WTC11 (cell line): ENCODE measurements around the gene GAP43. TPM values are rescaled to one million over a fixed set of nuclear protein-coding genes. Genes with fewer than 3 reads are reported as not detected.
A peak's percentile ranks its signal among the peaks of the same experiment; 100 is the strongest.

Experiments
- ATF1 ChIP-seq: sonication (generic); formaldehyde crosslinking; IDR thresholded peaks from 2 replicates; pipeline ENCODE4 v1.8.1; 2023; ENCODE audit warnings: mild to moderate bottlenecking, moderate library complexity, missing genetic modification reagents
- CBFB ChIP-seq: sonication (generic); formaldehyde crosslinking; IDR thresholded peaks from 2 replicates; pipeline ENCODE4 v1.8.1; 2022; ENCODE audit warnings: mild to moderate bottlenecking, low read depth, missing genetic modification reagents
- CDX4 ChIP-seq: fragments of 250-450 bp; sonication (Bioruptor Pico); IDR thresholded peaks from 2 replicates; pipeline ENCODE4 v1.9.0; 2021; ENCODE audit warnings: moderate library complexity, mild to moderate bottlenecking, inconsistent platforms, borderline replicate concordance
- CTCF ChIP-seq: fragments of 200-600 bp; IDR thresholded peaks from 2 replicates; pipeline ENCODE4 v1.8.0; 2022; ENCODE audit warnings: antibody characterized with exemption
- ETV6 ChIP-seq: sonication (generic); formaldehyde crosslinking; IDR thresholded peaks from 2 replicates; pipeline ENCODE4 v1.8.1; 2022; ENCODE audit warnings: mild to moderate bottlenecking, missing genetic modification reagents
- FOXP4 ChIP-seq: sonication (generic); formaldehyde crosslinking; IDR thresholded peaks from 2 replicates; pipeline ENCODE4 v1.8.0; 2022; ENCODE audit warnings: mild to moderate bottlenecking, missing genetic modification reagents
- MAX ChIP-seq: sonication (generic); formaldehyde crosslinking; IDR thresholded peaks from 2 replicates; pipeline ENCODE4 v1.8.0; 2022; ENCODE audit warnings: mild to moderate bottlenecking, missing genetic modification reagents
- NFE2L1 ChIP-seq: sonication (generic); formaldehyde crosslinking; IDR thresholded peaks from 2 replicates; pipeline ENCODE4 v1.8.1; 2023; ENCODE audit warnings: missing genetic modification reagents
- PRDM15 ChIP-seq: sonication (generic); formaldehyde crosslinking; IDR thresholded peaks from 2 replicates; pipeline ENCODE4 v1.8.0; 2022; ENCODE audit warnings: missing genetic modification reagents
- SMAD3 ChIP-seq: sonication (generic); formaldehyde crosslinking; IDR thresholded peaks from 2 replicates; pipeline ENCODE4 v1.8.0; 2022; ENCODE audit warnings: missing genetic modification reagents, mild to moderate bottlenecking, borderline replicate concordance
- SMAD4 ChIP-seq: sonication (generic); formaldehyde crosslinking; IDR thresholded peaks from 2 replicates; pipeline ENCODE4 v1.8.0; 2022; ENCODE audit warnings: mild to moderate bottlenecking, missing genetic modification reagents
- TEAD1 ChIP-seq: sonication (generic); formaldehyde crosslinking; IDR thresholded peaks from 2 replicates; pipeline ENCODE4 v1.8.0; 2022; ENCODE audit warnings: mild to moderate bottlenecking, missing genetic modification reagents
- ZNF232 ChIP-seq: sonication (generic); formaldehyde crosslinking; IDR thresholded peaks from 2 replicates; pipeline ENCODE4 v1.8.0; 2022; ENCODE audit warnings: mild to moderate bottlenecking, missing genetic modification reagents
- ZNF281 ChIP-seq: sonication (generic); formaldehyde crosslinking; IDR thresholded peaks from 2 replicates; pipeline ENCODE4 v1.8.0; 2023; ENCODE audit warnings: mild to moderate bottlenecking, missing genetic modification reagents
- ZNF396 ChIP-seq: fragments of 250-450 bp; sonication (Bioruptor Pico); IDR thresholded peaks from 2 replicates; pipeline ENCODE4 v1.8.0; 2021; ENCODE audit warnings: mild to moderate bottlenecking, moderate library complexity, borderline replicate concordance
- ZNF532 ChIP-seq: fragments of 250-450 bp; sonication (Bioruptor Pico); IDR thresholded peaks from 2 replicates; pipeline ENCODE4 v1.9.0; 2021; ENCODE audit warnings: mild to moderate bottlenecking, borderline replicate concordance
- total RNA-seq: library from RNA; stranded (reverse); gene quantifications from 3 replicates; pipeline ENCODE4 v1.2.3, GENCODE V29; 2021

The GAP43 gene
- total RNA-seq, 1 experiment from 2014 or later, result 19.9 TPM

GRCh38 chr3:115623044-115623868, at the start of gene GAP43 (continued):
- peak; percentile 69; the same call in 1 of the 2 replicates for TF ChIP-seq MAX (CRISPR knock-in tag)
- TF ChIP-seq CBFB (CRISPR knock-in tag), result no peak
- TF ChIP-seq SMAD3 (CRISPR knock-in tag), result peak; percentile 62; the same call in 1 of the 2 replicates
- TF ChIP-seq CTCF, result no peak
- 0 out of 2 replicates have a peak, but pooled peaks have one; percentile 64 for TF ChIP-seq ZNF232 (CRISPR knock-in tag)
- no peak for TF ChIP-seq ATF1 (CRISPR knock-in tag)
- TF ChIP-seq SMAD4 (CRISPR knock-in tag), result no peak
- TF ChIP-seq PRDM15, result no peak
- peak; percentile 36; the same call in 1 of the 2 replicates for TF ChIP-seq TEAD1
- TF ChIP-seq FOXP4 (CRISPR knock-in tag), result peak; percentile 82
- peak; percentile 75; the same call in 1 of the 2 replicates for TF ChIP-seq NFE2L1 (CRISPR knock-in tag)
- 0 out of 2 replicates have a peak, but pooled peaks have one; percentile 49 for TF ChIP-seq ZNF281
- peak; percentile 59; the same call in 1 of the 2 replicates for TF ChIP-seq ETV6
- TF ChIP-seq ZNF532 (CRISPR knock-in tag), result no peak
- no peak for TF ChIP-seq CDX4
- TF ChIP-seq ZNF396 (CRISPR knock-in tag), result no peak
- TF ChIP-seq, all 79 proteins: peak for 14
